ENCODE results near the gene UGT1A5.

GRCh38 chr2:233689501-233689900 lies 23.2 kb upstream of the UGT1A5 start:
- TF ChIP-seq POLR2A (IDR thresholded peaks at IDR 0.05; ENCODE audit: low read depth, low read length) = no peak
- no peak for TF ChIP-seq POLR2AphosphoS5 (IDR thresholded peaks at IDR 0.05; ENCODE audit: low read depth, low read length)
